NB4 (cell line): ENCODE measurements around the gene ARHGAP19.

Experiments used
- DNase-seq: peaks from one replicate; pipeline ENCODE4 v3.0.0; 2010; ENCODE audit warnings: low read depth
- H3K4me3 ChIP-seq: one replicate; pipeline ENCODE4 v1.5.1; 2011; ENCODE audit warnings: mild to moderate bottlenecking, low read depth, low read length, moderate library complexity
- MYC ChIP-seq: IDR thresholded peaks from 2 replicates; pipeline ENCODE4 v1.6.1; 2011; ENCODE audit warnings: low read depth, low read length
- POLR2A ChIP-seq: IDR thresholded peaks from 2 replicates; pipeline ENCODE4 v1.6.1; 2011; ENCODE audit warnings: mild to moderate bottlenecking; ENCODE audit not compliant: insufficient read length; ENCODE audit errors: extremely low read depth
- TF ChIP-seq, protein P1 (sequence below): IDR thresholded peaks from 2 replicates; pipeline ENCODE4 v1.6.1; 2011; ENCODE audit warnings: low read depth, low read length
- TF ChIP-seq, protein P2 (sequence below): IDR thresholded peaks from one replicate; pipeline ENCODE4 v1.5.1; 2012; ENCODE audit warnings: low read depth, low read length

The ARHGAP19 gene

DNA sequence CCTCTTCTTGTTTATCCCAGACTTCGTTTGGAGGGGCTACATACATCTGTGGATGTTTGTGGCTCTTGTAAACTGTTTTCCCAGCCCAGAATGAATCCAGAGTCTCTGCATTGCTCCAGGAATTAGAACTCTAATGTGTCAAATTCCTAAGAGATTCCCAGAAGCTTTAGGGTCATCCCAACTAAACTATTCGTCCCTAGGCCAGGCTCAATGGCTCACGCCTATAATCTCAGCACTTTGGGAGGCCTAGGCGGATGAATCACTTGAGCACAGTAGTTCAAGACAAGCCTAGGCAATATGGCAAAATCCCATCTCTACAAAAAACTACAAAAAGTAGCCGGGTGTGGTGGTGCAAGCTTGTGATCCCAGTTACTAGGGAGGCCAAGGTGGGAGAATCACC lies 28.5 kb downstream of the ARHGAP19 start:
- no peak for TF ChIP-seq MYC
- TF ChIP-seq, protein P1, sequence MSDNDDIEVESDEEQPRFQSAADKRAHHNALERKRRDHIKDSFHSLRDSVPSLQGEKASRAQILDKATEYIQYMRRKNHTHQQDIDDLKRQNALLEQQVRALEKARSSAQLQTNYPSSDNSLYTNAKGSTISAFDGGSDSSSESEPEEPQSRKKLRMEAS = no peak
- DNase-seq = no peak
- H3K4me3 ChIP-seq = no peak overlapping the region

DNA sequence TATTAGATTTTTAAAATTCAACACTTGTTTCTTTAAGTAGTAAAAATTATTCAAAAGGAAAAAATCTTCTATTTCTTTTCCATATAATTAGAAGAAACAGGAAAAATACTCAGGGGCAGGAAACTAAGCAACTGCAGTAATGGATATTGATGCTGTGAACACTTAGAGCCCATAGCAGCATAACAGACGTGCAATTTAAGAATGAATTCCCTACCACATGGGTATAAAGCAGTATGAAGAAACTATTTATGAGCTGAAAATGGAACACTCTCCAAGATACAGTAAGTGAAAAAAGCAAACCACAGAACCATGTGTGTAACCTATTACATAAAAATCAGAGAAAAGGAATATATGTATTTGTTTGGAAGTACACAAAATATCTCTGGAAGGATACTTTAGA lies 30.8 kb downstream of the ARHGAP19 start:
- no peak overlapping the region for H3K4me3 ChIP-seq
- TF ChIP-seq, protein P2, sequence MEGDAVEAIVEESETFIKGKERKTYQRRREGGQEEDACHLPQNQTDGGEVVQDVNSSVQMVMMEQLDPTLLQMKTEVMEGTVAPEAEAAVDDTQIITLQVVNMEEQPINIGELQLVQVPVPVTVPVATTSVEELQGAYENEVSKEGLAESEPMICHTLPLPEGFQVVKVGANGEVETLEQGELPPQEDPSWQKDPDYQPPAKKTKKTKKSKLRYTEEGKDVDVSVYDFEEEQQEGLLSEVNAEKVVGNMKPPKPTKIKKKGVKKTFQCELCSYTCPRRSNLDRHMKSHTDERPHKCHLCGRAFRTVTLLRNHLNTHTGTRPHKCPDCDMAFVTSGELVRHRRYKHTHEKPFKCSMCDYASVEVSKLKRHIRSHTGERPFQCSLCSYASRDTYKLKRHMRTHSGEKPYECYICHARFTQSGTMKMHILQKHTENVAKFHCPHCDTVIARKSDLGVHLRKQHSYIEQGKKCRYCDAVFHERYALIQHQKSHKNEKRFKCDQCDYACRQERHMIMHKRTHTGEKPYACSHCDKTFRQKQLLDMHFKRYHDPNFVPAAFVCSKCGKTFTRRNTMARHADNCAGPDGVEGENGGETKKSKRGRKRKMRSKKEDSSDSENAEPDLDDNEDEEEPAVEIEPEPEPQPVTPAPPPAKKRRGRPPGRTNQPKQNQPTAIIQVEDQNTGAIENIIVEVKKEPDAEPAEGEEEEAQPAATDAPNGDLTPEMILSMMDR = no peak
- no peak for TF ChIP-seq MYC
- TF ChIP-seq, protein P1 = no peak
- TF ChIP-seq POLR2A = no peak

DNA sequence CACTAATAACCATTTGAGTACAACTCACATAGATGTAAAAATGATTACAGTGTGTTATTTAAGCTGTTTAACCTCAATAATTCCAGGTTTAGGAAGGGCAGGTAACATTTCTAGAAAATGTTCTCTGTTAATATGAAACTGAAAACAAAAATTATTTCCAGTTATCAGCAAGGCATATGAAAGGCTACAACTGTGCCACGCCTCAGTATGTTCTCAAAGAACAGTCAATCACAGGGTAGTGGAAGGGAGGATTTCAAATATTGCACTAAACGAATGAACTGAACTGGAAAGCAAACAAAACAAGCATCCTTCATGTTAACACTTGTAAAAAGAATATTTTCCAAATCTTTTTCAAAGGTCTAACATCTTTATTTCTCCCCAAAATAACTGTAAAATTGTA lies 31.3 kb downstream of the ARHGAP19 start:
- no peak for DNase-seq
- H3K4me3 ChIP-seq = no peak overlapping the region
- TF ChIP-seq, protein P1 = no peak
- TF ChIP-seq MYC (no peak), POLR2A (no peak)
- TF ChIP-seq, protein P2 = no peak

More for the DNA sequence above, 30.8 kb downstream of the ARHGAP19 start:
- DNase-seq = no peak

DNA sequence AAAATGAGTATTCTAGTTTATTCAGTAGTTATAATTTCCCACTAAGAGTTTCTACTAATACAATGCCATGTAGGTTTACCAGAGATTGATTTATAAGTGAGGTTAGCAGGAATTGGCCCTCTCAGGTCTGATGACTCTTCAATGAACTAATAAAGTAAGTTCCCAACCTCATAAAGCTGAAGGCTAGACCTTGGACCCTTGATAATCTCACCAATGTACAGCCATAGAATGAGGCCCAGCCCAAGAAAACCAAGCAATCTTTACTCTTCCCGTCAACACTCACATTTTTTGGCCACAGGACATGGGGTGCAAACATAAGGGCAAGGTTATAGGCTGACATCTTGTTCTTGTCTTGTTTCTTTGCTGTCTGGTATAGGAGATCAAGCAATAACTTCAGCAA lies 33.3 kb downstream of the ARHGAP19 start:
- no peak for DNase-seq
- TF ChIP-seq, protein P2 = no peak
- TF ChIP-seq POLR2A (no peak), MYC (no peak)
- TF ChIP-seq, protein P1 = no peak

DNA sequence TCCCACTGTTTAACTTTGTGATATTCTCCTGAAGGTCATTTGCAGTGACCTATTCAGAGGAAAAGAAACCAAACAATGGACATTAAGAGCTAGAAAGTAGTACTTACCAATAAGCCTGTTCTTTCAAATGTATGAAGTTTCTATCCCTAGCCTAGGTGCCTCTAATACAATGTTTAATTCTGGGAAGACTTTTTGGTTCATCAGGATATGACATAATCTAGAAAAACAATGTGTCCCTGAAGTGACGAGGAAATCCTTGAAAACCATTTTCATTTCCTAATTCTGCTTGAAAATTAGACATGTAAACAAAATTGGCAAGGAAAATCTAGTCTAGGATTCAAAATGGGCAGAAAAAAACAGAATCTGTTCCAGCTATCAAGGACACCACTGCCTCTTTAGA lies 36.1 kb downstream of the ARHGAP19 start:
- TF ChIP-seq, protein P1 = no peak
- TF ChIP-seq POLR2A = no peak
- TF ChIP-seq, protein P2 = no peak
- TF ChIP-seq MYC = no peak
- DNase-seq = no peak
- no peak overlapping the region for H3K4me3 ChIP-seq

More for the DNA sequence above, 33.3 kb downstream of the ARHGAP19 start:
- H3K4me3 ChIP-seq = no peak overlapping the region

DNA sequence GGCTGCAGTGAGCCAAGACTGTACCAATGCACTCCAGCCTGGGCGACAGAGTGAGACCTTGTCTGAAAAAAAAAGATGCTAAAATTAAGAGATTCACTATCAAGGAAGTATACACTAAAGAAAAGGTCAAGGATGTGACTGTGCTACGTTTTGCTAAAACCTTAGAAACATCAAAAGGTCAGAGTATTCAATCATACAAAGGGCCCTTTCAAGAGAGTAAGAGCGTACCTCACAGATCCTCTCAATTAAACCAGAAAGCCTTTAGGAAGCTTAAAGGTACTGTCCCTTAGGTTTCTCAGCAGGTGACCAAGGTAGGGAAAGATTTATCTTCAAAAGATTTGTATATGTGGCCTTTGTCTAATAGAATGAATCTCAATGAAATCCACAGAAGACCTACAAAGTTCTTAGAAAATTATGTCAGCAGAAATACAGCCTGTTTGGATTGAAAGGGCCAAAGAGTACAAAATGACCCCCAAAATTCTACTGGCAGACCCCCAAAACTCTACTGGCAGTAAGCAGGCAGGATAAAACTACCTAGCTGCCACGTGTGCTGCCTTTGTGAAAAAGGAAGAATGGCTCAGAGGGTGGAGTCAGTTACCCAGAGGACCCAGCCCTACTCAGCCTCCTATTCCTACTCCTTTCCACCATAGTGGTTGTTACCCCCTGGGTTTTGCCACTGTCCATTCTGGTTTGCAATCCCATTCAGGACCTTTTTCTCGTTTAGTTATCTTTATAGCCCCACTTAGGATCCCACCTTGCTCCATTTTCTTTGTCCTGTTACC lies 36.7 kb downstream of the ARHGAP19 start:
- no peak for DNase-seq
- no peak overlapping the region for H3K4me3 ChIP-seq
- TF ChIP-seq MYC (no peak), POLR2A (no peak)
- TF ChIP-seq, protein P1 = no peak
- TF ChIP-seq, protein P2 = no peak
